DMS153 (cell line): Measurements from ENCODE around the gene NHEJ1.
"Not testable (repeated sequence)": the region's sequence is repeated elsewhere in the genome, so short reads cannot be mapped to it uniquely, and the experiment has no call there.

ENCODE experiments used
- DNase-seq: peaks from one replicate; lab custom pipeline; 2025; lab: John Stamatoyannopoulos, UW

NHEJ1 gene, protein sequence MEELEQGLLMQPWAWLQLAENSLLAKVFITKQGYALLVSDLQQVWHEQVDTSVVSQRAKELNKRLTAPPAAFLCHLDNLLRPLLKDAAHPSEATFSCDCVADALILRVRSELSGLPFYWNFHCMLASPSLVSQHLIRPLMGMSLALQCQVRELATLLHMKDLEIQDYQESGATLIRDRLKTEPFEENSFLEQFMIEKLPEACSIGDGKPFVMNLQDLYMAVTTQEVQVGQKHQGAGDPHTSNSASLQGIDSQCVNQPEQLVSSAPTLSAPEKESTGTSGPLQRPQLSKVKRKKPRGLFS

DNA sequence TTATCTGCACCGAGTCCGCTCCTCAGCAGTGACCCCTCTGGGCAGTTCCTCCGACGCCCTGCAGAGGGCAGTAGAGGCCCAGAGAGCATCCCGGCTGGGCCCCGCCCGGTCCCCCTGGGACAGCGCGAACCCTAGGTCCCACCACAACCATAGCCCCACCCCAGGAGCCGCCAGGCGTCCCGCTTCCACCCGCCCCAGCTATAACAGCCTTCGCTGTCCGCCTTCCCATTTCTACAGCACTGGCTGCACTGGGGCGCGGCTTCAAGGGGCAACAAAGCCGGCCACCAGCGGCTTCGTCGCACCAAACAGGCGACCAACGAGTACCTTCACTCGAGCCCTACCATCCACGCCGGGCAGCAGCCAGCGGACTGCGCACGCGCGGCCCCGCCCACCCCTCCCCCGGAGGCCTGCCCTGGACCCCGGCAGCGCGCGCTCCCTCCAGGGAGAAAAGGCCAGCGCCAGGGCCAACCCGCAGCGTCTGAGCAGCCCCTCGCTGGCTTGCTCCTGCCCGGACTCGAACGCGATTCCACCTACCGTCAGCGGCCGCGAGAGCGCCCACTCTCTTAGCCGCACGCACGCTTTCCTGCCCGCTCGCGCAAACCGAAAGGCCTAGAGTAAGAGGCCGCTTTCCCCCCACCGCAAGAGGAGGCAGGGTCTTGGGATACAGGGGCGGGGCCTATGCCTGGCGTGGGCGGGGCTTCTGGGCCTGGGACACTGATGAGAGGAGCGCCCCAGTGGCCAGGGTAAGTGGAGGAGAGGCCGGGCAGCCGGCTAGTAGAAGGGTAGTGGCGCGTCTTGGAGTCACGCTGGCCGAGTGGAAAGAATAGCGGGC lies at the start of gene NHEJ1:
Gene NHEJ1 (minus strand): TSS at position 630 of the 832 bp plus-strand sequence. CDS start 2,453 bp downstream, outside the sequence.
- peak; percentile 82 for DNase-seq

DNA sequence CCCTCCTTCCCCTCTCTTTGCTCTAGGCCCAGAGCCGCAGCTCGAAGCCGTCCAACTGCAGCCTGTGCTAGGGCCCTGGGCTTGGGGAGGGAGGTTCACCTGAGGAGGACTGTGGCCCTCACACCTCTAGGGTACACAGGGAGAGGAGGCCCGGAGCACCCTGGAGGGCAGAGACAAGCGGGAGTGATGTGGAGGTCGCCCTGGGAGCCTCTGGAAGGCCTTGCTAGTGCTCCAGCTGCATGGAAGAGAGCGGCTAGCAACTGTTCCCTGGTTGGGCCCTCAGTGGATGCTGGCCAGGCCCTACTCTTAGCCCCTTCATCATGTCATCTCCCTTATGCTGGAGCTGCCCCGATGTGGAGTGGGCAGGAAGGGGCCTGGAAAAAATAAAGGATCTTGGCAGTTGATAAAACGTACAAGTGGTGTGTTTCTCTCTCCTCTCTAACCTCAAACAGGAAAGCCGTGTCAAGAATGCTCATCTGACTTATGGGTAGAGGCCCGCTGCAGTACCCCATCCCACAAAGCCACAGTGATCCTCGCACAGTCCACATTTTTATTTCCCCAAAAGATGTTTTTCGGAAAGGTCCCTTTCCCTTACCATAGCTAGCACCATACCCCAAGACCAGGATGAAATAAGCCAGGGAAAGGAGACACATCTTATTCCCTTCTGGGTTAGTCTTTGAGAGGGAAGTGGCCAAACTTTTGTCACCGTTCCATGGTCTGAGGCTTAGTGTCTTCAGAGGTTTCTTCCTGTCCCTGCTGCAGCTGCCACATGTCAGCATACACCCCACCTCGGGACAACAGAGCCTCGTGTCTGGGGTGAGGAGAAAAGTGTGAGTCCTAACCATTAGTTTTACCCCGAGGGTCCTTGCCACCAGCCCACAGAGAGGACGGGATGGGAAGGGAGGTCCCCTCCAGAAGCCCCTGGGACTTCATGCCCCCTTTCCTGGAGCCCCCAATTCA lies 48.9 kb upstream of the NHEJ1 start:
- no peak for DNase-seq

DNA sequence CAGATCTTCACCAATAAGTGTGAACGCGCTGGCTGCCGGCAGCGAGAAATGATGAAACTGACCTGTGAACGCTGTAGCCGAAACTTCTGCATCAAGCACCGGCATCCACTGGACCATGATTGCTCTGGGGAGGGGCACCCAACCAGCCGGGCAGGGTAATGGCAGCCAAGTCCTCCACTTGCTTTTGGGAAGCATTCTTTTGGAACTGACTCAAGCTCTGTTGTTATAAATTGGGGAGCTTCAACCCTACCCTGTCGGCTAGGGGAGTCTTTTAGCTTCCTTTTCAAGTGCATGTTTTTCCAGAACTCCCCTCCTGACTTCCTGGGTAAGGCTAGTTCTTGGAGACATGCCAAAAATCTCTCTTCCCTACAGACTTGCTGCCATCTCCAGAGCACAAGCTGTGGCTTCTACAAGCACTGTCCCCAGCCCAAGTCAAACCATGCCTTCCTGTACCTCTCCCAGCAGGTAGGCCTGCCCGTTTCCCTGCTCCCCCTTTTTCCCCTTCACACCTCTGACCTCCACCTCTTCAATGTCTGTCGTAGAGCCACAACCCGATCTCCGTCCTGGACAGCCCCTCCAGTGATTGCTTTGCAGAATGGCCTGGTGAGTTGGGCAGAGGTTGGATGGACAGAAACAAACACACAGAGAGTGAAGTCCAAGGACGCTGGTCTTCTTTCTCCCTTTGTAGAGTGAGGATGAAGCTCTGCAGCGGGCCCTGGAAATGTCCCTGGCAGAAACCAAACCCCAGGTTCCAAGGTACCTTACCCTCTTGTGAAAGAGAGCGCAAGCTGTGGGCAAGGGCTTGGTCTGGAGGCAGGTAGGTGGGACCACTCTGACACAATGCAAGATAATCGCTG lies 47.5 kb upstream of the NHEJ1 start:
- no peak for DNase-seq

DNA sequence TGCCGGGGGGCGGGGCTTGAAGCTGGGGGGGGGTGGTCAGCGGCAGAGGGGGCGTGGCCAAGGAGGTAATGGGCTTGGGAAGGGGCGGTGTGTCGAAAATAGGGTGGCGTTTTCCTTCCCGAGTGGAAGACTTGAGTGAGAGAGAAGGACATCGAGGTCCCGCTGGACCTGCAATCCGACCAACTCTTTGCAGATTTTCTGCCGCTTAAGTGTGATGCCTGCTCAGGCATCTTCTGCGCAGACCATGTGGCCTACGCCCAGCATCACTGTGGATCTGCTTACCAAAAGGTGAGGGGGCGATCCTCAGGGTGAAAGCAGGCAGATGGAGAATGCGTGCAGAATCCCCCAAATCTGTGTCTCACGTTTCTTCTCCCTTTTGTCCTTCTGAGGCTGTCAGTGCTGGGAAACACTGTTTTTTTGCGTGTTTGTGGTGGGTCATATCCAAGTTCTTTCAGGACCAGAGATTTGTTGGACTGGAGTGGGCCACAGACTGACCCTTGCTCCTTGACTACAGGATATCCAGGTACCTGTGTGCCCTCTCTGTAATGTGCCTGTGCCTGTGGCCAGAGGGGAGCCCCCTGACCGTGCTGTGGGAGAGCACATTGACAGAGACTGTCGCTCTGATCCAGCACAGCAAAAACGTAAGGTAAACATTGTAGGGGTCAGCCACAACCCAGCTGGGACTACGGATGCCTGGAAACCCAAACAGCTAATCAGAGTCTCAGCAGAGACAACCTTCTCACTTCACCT lies 46.7 kb upstream of the NHEJ1 start:
- no peak for DNase-seq

DNA sequence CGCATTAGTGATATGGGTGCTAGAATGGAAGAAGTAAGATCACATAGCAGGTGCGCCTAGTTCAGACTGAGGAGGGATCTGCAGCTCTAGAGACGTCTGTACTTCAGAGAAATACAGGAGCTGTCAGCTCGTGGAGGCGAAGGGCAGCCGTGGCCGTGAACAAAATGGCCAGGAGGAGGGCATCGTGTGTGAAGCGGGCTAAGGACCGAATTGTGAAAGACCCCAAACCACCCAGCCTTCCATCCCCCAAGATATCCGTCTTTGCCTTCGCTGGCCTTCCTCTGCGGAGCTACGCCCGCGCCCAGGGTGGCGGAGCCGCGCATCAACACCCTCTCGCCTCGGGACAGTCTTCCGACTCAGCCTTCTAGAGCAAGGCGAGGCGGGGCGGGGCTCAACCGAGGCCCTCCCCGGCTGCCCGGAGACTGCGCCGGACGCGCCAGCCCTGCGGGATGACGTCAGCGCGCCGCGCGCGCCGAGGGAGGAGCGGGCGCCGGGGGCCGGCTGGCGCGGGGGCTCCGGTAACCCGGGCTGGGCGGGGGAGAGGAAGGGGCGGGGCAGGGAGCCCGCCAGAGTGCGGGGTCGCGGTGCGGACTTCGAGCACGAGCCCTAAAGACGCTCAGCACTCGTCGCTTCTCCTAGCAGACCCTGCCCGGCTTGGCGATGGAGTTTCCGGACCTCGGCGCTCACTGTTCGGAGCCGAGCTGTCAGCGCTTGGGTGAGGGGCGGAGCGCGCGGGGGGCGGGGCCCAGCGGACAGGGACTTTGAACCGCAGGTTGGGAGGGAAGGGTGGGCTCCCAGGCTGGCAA lies 45.9 kb upstream of the NHEJ1 start, which contains the start of gene ZFAND2B:
Gene ZFAND2B (plus strand): TSS at position 455 of the 806 bp plus-strand sequence. CDS start 206 bp downstream, at position 661.
- DNase-seq = peak; percentile 77

- no peak for DNase-seq
Measured at GRCh38 chr2:219205981-219206327, 45.3 kb upstream of the NHEJ1 start.

DNA sequence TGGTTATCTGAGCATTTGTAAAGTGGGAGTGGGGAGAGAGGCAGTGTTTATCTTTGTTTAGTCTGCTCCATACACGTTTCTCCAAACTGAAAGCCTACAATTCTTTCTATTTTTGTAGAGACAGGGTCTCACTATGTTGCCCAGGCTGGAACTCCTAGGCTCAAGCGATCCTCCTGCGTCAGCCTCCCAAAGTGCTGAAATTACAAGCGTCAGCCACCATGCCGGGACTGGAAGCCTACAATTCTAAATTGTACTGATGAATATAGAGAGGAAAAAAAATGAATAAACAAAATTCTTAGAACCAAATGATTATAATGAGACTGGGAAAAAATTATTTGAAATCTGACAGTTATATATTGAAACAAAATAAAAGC lies 44.5 kb upstream of the NHEJ1 start:
- DNase-seq = no peak

DNA sequence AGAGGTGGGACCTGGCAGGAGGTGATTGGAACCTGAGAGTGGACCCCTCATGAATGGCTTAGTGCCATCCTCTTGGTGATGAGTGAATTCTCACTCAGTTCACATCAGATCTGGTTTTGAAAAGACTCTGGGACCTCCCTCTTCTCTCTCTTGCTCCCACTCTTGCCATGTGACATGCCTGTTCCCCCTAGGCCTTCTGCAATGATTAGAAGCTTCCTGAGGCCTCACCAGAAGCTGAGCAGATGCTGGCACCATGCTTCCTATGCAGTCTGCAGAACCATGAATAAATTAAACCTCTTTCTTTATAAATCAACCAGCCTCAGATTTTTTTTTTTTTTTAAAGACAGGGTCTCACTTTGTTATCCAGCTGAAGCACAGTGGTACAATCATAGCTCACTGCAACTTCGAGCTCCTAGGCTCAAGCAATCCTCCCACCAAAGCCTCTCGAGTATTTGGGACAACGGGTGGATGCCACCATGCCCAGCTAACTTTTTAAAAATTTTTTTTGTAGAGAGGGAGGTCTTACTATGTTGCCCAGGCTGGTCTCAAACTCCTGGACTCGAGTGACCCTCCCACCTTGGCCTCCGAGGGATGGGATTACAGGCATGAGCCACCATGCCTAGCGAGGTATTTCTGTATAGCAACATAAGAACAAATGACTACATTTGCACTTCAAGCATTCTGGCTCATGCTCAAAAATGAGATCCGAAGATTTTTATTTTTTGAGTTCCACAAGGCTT lies 44.0 kb upstream of the NHEJ1 start:
- DNase-seq = no peak

GRCh38 chr2:219201331-219201730 lies 40.7 kb upstream of the NHEJ1 start:
- not testable (repeated sequence) for DNase-seq

DNA sequence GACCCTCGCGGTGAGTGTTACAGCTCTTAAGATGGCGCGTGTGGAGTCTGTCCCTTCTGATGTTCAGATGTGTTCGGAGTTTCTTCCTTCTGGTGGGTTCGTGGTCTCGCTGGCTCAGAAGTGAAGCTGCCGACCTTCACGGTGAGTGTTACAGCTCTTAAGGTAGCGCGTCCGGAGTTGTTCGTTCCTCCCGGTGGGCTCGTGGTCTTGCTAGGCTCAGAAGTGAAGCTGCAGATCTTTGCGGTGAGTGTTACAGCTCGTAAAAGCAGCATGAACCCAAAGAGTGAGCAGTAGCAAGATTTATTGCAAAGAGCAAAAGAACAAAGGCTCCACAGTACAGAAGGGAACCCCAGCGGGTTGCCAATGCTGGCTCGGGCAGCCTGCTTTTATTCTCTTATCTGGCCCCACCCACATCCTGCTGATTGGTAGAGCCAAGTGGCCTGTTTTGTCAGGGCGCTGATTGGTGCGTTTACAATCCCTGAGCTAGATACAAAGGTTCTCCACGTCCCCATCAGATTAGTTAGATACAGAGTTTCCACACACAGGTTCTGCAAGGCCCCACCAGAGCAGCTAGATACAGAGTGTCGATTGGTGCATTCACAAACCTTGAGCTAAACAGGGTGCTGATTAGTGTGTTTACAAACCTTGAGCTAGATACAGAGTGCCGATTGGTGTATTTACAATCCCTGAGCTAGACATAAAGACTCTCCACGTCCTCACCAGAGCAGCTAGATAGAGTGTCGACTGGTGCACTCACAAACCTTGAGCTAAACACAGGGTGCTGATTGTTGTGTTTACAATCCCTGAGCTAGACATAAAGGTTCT lies 40.1 kb upstream of the NHEJ1 start:
- DNase-seq = not testable (repeated sequence)

DNA sequence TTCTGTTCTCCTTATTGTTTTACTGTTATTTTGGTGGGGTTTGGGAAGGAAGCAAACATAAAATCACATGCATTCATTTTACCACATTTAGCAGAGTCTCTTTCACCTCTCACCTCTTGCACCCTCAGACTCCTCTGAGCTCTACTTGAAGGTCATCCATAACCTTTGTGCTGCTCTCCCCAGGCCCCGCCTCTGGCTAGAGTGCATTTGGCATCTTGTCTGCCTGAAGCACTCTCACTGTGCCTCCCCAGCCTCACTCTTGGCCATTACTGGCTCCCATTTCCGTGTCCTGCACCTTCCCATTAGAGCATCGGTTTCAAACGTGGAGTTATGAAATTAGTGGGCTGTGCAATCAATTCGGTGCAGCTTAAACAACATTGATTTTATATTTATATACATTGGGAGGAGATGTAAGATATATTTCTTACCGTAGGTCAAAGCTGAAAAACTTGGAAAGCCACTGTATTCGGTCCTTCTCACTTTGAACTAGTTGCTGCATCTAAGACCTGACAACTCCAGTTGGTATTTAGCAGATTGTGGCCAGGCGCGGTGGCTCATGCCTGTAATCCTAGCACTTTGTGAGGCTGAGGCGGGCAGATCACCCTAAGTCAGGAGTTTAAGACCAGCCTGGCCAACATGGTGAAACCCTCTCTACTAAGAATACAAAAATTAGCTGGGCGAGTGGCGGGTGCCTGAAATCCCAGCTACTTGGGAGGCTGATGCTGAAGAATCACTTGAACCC lies 39.0 kb upstream of the NHEJ1 start:
- no peak for DNase-seq

DNA sequence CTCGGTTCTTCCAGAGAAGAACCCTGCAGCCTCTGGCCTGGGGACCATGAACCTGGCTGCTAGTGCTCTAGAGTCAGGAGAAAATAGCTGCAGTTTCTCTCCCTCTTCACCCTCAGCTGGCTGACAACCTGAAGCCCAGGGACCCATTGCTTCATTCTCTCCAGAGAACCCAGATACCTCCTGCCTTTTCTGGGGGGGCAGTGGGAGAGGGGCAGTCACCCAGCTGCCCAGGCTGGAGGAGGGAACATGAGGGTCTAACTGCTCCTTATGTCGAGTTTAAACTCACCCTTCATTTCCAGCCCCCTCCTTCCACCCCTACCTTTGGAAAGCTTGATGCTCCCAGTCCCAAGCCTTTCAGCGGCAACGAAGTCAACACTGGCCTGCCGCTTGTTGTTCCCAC lies 38.4 kb upstream of the NHEJ1 start:
- DNase-seq = no peak

- DNase-seq = no peak
Measured at GRCh38 chr2:219197388-219197787, 36.8 kb upstream of the NHEJ1 start.

DNA sequence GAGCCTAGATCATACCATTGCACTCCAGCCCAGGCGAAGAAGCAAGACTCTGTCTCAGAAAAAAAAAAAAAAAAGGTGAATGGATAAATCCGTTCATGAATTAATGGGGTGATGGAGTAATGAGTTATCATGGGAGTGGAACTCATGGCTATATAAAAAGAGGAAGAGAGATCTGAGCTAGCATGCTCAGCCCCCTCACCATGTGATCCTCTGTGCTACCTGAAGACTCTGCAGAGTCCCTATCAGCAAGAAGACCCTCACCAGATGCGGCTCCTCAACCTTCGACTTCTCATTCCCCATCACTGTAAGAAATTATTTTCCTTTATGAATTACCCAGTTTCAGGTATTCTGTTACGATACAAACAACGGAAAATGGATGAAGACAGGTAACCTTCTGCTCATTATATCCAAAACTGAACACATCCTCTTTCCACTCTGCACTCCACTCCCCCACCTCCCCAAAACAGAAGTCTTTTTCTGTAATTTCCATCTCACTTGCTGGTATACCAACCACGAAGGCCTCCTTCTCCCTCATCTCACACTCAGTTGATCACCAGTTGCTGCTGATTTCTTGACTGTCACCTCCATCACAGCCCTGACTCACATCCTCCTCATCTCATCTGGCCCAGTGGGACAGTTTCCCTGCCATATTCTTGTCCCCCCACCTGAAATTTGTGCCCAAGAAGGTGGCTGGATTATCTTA lies 26.3 kb upstream of the NHEJ1 start:
- no peak for DNase-seq

GRCh38 chr2:219184121-219184520 lies 23.5 kb upstream of the NHEJ1 start:
- DNase-seq = no peak

DNA sequence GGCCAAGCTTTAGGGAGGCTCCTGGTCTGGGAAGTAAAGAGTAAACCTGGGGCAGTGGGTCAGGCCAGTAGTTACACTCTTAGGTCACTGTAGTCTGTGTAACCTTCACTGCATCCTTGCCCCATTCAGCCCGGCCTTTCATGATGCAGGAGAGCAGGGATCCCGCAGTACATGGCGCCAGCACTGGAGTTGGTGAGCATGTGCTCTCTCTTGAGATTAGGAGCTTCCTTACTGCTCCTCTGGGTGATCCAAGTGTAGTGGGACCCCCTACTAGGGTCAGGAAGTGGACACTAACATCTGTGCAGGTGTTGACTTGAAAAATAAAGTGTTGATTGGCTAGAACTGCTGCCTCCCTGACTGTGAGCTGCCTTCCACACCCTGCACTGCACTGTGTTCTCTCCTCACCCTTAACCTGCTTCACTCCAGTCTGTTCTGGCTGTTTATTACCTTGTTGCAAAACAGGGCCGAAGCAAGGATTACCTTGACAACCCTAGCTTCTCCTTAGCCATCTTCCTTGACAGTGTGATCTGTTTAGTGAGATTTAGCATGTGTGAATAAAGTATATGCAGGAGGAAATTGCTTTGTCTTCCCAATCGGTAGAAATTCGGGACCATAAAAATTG lies 22.6 kb upstream of the NHEJ1 start:
- no peak for DNase-seq
